Measurements from ENCODE around the gene ZBTB7B. TPM values are rescaled to one million over a fixed set of nuclear protein-coding genes. Genes with fewer than 3 reads are reported as not detected.
A peak's percentile ranks its signal among the peaks of the same experiment; 100 is the strongest.

The ZBTB7B gene
- total and polyA plus RNA-seq, 9 of the 15 experiments (the other 6 are each of a cell fraction or from before 2014, with no cell fraction given), result 0.04 to 46.5 (median 15.2) TPM

DNA sequence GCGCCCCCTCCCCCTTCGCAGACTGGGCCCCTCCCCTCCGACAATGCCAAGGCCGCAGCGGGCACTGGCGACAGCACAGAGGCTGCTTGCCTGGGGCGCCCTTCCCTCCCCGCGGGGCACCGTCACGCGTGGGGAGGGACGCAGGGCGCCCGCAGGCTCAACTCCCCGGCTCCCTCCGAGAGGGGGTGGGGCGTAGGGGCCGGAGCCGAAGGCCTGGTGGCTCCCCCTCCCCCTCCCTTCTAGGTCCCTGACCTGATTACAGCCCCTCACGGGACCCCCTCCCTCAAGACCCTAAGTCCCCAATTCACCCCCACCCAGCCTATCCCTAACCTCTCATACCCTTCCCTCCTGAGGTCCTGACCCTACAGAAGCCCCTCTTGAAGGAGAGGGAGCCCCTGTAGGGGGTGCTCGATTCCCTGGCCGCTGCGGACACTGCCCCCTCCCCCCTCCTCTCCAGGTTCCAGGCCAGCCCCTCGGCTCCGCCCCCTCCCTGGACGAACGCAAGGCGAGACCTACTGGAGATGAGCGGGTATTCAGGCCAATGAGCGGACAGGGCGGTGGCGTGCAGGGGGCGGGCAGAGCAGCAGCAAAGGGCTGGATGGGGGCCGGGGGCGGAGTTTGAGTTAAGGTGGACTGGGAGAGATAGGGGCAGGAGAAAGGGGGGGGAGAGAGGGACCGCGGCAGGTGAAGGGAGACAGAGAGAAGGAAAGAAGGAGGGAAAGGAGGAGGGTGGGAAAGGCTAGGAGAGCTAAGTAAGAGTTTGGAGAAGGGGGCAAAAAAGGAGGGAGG is 733 bp upstream of the ZBTB7B start (continued):
- TF ChIP-seq, protein P1, sequence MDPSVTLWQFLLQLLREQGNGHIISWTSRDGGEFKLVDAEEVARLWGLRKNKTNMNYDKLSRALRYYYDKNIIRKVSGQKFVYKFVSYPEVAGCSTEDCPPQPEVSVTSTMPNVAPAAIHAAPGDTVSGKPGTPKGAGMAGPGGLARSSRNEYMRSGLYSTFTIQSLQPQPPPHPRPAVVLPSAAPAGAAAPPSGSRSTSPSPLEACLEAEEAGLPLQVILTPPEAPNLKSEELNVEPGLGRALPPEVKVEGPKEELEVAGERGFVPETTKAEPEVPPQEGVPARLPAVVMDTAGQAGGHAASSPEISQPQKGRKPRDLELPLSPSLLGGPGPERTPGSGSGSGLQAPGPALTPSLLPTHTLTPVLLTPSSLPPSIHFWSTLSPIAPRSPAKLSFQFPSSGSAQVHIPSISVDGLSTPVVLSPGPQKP (CRISPR knock-in tag; IDR thresholded peaks at IDR 0.05), result no peak
- TF ChIP-seq MAFG (tag; conservative IDR thresholded peaks at IDR 0.05) (no peak), KDM2B (CRISPR knock-in tag; IDR thresholded peaks at IDR 0.05) (no peak), RBM14 (IDR thresholded peaks at IDR 0.05; ENCODE audit: borderline replicate concordance, insufficient read depth, low read depth, low read length) (no peak), ZNF561 (CRISPR knock-in tag; conservative IDR thresholded peaks at IDR 0.05) (no peak), ZNF217 (CRISPR knock-in tag; IDR thresholded peaks at IDR 0.05) (no peak), OTX1 (CRISPR knock-in tag; IDR thresholded peaks at IDR 0.05) (peak; percentile 96), TAF15 (IDR thresholded peaks at IDR 0.05; ENCODE audit: low read depth, low read length) (no peak), SMARCB1 (IDR thresholded peaks at IDR 0.05; ENCODE audit: insufficient read length, low read depth) (no peak), KLF16 (IDR thresholded peaks at IDR 0.05) (no peak), ASH1L (IDR thresholded peaks at IDR 0.05; ENCODE audit: borderline replicate concordance, low read depth, partially characterized antibody) (peak; percentile 70), PURB (CRISPR knock-in tag; IDR thresholded peaks at IDR 0.05; ENCODE audit: low read depth) (no peak), CBX8 (IDR thresholded peaks at IDR 0.05; ENCODE audit: borderline replicate concordance, extremely low read depth, low read depth, low read length, poor library complexity, severe bottlenecking) (no peak), STAT5B (CRISPR knock-in tag; IDR thresholded peaks at IDR 0.05) (no peak), MTA1 (IDR thresholded peaks at IDR 0.05; ENCODE audit: borderline replicate concordance) (peak; percentile 67), PTTG1 (tag; IDR thresholded peaks at IDR 0.05; ENCODE audit: low read depth) (no peak), ZNF707 (CRISPR knock-in tag; conservative IDR thresholded peaks at IDR 0.05) (no peak), TCF7 (IDR thresholded peaks at IDR 0.05; ENCODE audit: borderline replicate concordance) (no peak), SIN3B (IDR thresholded peaks at IDR 0.05; ENCODE audit: low read depth) (0 out of 2 replicates have a peak, but pooled peaks have one; percentile 20), HDAC2 (IDR thresholded peaks at IDR 0.05) (0 out of 2 replicates have a peak, but pooled peaks have one; percentile 82), KDM5B (IDR thresholded peaks at IDR 0.05; ENCODE audit: insufficient replicate concordance, low read depth, low read length) (no peak), POLR2AphosphoS2 (IDR thresholded peaks at IDR 0.05; ENCODE audit: low read length) (no peak), ARID1B (IDR thresholded peaks at IDR 0.05) (peak; percentile 62)
- TF ChIP-seq, protein P2, sequence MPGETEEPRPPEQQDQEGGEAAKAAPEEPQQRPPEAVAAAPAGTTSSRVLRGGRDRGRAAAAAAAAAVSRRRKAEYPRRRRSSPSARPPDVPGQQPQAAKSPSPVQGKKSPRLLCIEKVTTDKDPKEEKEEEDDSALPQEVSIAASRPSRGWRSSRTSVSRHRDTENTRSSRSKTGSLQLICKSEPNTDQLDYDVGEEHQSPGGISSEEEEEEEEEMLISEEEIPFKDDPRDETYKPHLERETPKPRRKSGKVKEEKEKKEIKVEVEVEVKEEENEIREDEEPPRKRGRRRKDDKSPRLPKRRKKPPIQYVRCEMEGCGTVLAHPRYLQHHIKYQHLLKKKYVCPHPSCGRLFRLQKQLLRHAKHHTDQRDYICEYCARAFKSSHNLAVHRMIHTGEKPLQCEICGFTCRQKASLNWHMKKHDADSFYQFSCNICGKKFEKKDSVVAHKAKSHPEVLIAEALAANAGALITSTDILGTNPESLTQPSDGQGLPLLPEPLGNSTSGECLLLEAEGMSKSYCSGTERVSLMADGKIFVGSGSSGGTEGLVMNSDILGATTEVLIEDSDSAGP (CRISPR knock-in tag; IDR thresholded peaks at IDR 0.05), result no peak
- TF ChIP-seq, protein P3, sequence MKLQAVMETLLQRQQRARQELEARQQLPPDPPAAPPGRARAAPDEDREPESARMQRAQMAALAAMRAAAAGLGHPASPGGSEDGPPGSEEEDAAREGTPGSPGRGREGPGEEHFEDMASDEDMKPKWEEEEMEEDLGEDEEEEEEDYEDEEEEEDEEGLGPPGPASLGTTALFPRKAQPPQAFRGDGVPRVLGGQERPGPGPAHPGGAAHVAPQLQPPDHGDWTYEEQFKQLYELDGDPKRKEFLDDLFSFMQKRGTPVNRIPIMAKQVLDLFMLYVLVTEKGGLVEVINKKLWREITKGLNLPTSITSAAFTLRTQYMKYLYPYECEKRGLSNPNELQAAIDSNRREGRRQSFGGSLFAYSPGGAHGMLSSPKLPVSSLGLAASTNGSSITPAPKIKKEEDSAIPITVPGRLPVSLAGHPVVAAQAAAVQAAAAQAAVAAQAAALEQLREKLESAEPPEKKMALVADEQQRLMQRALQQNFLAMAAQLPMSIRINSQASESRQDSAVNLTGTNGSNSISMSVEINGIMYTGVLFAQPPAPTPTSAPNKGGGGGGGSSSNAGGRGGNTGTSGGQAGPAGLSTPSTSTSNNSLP (IDR thresholded peaks at IDR 0.05; ENCODE audit: borderline replicate concordance, low read depth, low read length), result no peak

All from K562 (cell line).